GM12878 (cell line): Measurements from ENCODE around the gene DOCK9.

Experiments
- CHD1 ChIP-seq: IDR thresholded peaks from 2 replicates; pipeline ENCODE4 v1.6.1; 2012; ENCODE audit warnings: low read depth, low read length, improper control_type of control experiment
- EZH2 ChIP-seq: IDR thresholded peaks from 2 replicates; pipeline ENCODE4 v1.6.1; 2012; ENCODE audit warnings: low read depth, mild to moderate bottlenecking, control low read depth, inconsistent platforms, low read length, borderline replicate concordance; ENCODE audit not compliant: control insufficient read depth
- HDAC2 ChIP-seq: fragments of 200-600 bp; sonication (generic); IDR thresholded peaks from 2 replicates; pipeline ENCODE4 v1.6.1; 2017
- MTA3 ChIP-seq: IDR thresholded peaks from 2 replicates; pipeline ENCODE4 v1.6.1; 2012; ENCODE audit warnings: low read length, inconsistent platforms, borderline replicate concordance
- MYC ChIP-seq: IDR thresholded peaks from 2 replicates; pipeline ENCODE4 v1.6.1; 2011; ENCODE audit warnings: mild to moderate bottlenecking, low read length, moderate library complexity, inconsistent platforms; ENCODE audit not compliant: insufficient read depth, insufficient replicate concordance, insufficient read length, severe bottlenecking
- TAF1 ChIP-seq: IDR thresholded peaks from 2 replicates; pipeline ENCODE4 v1.6.1; 2011; ENCODE audit warnings: mild to moderate bottlenecking, low read depth, low read length, borderline replicate concordance
- TCF12 ChIP-seq: IDR thresholded peaks from 2 replicates; pipeline ENCODE4 v1.6.1; 2011; ENCODE audit warnings: low read depth, mild to moderate bottlenecking, low read length
- ZNF207 ChIP-seq: fragments of 450-650 bp; IDR thresholded peaks from 2 replicates; pipeline ENCODE4 v1.6.1; 2014; ENCODE audit warnings: antibody characterized with exemption, mild to moderate bottlenecking, borderline replicate concordance
- TF ChIP-seq, protein P1 (sequence below), 3 experiments: IDR thresholded peaks in 2 of 3; conservative IDR thresholded peaks in 1 of 3; 2 replicates each; pipeline ENCODE4 v1.5.1; 2011; ENCODE audit warnings: low read depth in 3 of 3, low read length in 3 of 3, mild to moderate bottlenecking in 3 of 3, control low read depth in 2 of 3, moderate library complexity in 2 of 3, inconsistent platforms in 1 of 3, mixed read lengths in 1 of 3; ENCODE audit not compliant: control insufficient read depth in 2 of 3, insufficient read depth in 1 of 3; ENCODE audit errors: extremely low read depth in 1 of 3
- TF ChIP-seq, protein P2 (sequence below): fragments of 450-650 bp; IDR thresholded peaks from 2 replicates; pipeline ENCODE4 v1.6.1; 2016; ENCODE audit warnings: mild to moderate bottlenecking

DNA sequence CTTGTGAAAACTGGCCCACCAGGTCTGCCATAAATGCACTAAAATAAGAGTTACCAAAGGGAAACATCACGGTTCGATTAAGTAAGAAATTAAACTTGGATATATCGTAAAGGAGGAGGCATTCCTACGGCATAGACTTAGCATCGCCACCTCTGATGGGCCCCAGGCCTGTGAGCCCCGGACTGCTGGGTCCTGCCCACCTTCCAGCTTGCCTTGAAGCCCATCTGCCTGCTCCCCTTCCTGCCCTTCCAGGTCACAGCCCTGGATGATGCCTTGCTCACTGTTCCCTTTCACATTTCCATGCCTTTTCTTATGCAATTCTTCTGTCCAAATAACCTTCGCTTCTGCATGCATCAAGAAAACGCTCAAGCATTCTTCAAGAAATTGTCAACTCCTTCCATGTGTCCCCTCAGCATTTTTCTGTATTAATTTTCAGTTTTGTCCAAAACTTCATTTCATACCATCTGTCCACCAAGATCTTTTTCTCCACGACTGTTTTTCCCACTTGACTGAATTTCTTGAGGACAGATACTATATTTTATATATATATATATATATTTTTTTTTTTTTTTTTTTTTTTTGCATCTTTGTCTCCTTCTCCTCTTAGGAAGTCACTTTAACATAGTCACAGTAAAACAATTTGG is 91.2 kb downstream of the DOCK9 start:
- TF ChIP-seq ZNF207, result no peak
- TF ChIP-seq, protein P1, sequence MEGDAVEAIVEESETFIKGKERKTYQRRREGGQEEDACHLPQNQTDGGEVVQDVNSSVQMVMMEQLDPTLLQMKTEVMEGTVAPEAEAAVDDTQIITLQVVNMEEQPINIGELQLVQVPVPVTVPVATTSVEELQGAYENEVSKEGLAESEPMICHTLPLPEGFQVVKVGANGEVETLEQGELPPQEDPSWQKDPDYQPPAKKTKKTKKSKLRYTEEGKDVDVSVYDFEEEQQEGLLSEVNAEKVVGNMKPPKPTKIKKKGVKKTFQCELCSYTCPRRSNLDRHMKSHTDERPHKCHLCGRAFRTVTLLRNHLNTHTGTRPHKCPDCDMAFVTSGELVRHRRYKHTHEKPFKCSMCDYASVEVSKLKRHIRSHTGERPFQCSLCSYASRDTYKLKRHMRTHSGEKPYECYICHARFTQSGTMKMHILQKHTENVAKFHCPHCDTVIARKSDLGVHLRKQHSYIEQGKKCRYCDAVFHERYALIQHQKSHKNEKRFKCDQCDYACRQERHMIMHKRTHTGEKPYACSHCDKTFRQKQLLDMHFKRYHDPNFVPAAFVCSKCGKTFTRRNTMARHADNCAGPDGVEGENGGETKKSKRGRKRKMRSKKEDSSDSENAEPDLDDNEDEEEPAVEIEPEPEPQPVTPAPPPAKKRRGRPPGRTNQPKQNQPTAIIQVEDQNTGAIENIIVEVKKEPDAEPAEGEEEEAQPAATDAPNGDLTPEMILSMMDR (IDR thresholded peaks at IDR 0.05 in 2 of 3, conservative IDR thresholded peaks at IDR 0.05 in 1 of 3; ENCODE audit: control insufficient read depth in 2 of 3, extremely low read depth in 1 of 3, insufficient read depth in 1 of 3, low read depth in 3 of 3, low read length in 3 of 3), result no peak
- TF ChIP-seq HDAC2, result no peak
- TF ChIP-seq MTA3, result no peak
- TF ChIP-seq TCF12, result no peak
- TF ChIP-seq MYC, result no peak
- no peak for TF ChIP-seq CHD1
- TF ChIP-seq TAF1, result no peak
- TF ChIP-seq EZH2, result no peak
- TF ChIP-seq, protein P2, sequence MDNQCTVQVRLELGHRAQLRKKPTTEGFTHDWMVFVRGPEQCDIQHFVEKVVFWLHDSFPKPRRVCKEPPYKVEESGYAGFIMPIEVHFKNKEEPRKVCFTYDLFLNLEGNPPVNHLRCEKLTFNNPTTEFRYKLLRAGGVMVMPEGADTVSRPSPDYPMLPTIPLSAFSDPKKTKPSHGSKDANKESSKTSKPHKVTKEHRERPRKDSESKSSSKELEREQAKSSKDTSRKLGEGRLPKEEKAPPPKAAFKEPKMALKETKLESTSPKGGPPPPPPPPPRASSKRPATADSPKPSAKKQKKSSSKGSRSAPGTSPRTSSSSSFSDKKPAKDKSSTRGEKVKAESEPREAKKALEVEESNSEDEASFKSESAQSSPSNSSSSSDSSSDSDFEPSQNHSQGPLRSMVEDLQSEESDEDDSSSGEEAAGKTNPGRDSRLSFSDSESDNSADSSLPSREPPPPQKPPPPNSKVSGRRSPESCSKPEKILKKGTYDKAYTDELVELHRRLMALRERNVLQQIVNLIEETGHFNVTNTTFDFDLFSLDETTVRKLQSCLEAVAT, result no peak
